ENCODE measurements around the gene PIP5K1B.

PIP5K1B gene

DNA sequence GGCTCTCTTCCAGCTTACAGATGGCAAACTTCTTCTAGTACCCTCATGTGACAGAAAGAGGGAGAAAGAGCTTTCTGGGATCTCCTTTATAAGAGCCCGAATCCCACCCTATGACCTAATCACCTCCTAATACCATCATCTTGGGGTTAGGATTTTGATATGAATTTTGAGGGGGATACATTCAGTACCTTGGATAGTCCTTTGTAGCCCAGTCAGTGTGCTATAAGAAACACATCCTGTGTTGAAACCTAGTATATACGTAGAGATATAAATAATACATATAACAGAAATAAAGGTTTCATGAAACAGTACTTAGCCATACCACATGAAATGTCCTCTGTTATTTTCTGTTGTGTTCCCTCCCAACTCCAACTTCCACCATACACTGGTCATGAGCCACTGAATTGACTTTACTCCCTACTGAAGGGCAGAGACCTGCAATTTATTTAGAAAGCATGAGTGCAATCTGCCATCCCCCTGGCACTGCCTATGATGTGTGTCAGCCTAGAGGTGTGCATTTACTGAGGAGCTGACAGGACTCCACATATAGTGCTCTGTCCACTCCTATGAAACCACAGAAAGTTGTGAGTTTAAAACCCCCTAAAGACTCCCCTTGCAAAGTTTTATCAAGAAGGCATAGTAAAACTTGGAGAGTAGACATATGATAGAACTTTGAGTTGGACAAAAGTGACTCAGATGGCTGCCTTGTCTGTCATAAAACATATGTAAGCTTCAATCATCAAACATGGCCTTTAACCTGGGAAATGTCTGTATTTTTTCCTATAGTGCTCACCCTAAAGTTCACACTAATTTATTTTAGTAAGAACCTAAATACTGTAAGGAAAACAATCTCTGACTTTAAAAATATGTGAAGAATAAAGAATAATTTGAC lies 12.8 kb downstream of the PIP5K1B start:
- Histone ChIP-seq H3K4me3 (ENCODE audit: low read length, poor library complexity, severe bottlenecking) (no peak overlapping the region), H4K20me1 (ENCODE audit: insufficient read depth, low read length, poor library complexity, severe bottlenecking) (no peaks in the 10 kb centered on the region), H3K4me2 (ENCODE audit: low read depth, low read length, poor library complexity, severe bottlenecking) (no peak overlapping the region), H3K9me3 (ENCODE audit: insufficient read depth, low read depth, low read length) (no peaks in the 10 kb centered on the region), H3F3A (ENCODE audit: low read depth) (0 out of 2 replicates have a peak, but pooled peaks cover 2% of the 10 kb centered on the region), H3K27me3 (ENCODE audit: insufficient read depth, low read length, poor library complexity, severe bottlenecking) (no peaks in the 10 kb centered on the region), H3K79me2 (ENCODE audit: insufficient read depth, low read length) (no peaks in the 10 kb centered on the region), H3K9me2 (replicated peaks; ENCODE audit: low read depth, low read length) (no peaks in the 10 kb centered on the region), H2AFZ (ENCODE audit: low read length) (no peak overlapping the region), H3K4me1 (ENCODE audit: insufficient read depth, low read length, poor library complexity, severe bottlenecking) (peaks cover 12% of the 10 kb centered on the region), H3K36me3 (ENCODE audit: insufficient read depth, low read length) (no peaks in the 10 kb centered on the region), H3K9ac (ENCODE audit: low read depth, low read length, poor library complexity, severe bottlenecking) (no peak overlapping the region)
- TF ChIP-seq, protein P1, sequence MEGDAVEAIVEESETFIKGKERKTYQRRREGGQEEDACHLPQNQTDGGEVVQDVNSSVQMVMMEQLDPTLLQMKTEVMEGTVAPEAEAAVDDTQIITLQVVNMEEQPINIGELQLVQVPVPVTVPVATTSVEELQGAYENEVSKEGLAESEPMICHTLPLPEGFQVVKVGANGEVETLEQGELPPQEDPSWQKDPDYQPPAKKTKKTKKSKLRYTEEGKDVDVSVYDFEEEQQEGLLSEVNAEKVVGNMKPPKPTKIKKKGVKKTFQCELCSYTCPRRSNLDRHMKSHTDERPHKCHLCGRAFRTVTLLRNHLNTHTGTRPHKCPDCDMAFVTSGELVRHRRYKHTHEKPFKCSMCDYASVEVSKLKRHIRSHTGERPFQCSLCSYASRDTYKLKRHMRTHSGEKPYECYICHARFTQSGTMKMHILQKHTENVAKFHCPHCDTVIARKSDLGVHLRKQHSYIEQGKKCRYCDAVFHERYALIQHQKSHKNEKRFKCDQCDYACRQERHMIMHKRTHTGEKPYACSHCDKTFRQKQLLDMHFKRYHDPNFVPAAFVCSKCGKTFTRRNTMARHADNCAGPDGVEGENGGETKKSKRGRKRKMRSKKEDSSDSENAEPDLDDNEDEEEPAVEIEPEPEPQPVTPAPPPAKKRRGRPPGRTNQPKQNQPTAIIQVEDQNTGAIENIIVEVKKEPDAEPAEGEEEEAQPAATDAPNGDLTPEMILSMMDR (conservative IDR thresholded peaks at IDR 0.05; ENCODE audit: low read length), result no peak
- no peak for TF ChIP-seq EZH2phosphoT487 (IDR thresholded peaks at IDR 0.05; ENCODE audit: borderline replicate concordance)

DNA sequence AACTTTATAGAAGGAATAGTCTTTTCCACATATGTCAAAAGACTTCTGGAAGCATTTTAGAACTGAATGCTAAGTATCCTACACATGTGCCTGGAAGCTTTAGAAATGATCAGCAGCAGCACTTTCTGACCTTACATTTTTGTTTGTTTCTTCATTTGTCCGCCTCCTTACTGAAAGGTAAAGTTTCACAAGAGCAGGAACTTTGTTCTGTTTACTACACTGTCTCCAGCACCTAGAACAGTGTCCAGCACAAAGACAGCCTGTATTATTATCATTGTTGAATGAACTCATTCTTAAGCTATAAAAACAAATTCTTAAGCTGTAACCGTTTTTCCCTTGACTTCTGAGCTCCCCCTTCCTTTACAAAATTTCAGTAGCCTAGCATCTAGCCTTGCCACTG lies 14.8 kb downstream of the PIP5K1B start:
- no peaks in the 10 kb centered on the region for H3K79me2 ChIP-seq (ENCODE audit: insufficient read depth, low read length)
- no peak overlapping the region for H3K4me3 ChIP-seq (ENCODE audit: low read length, poor library complexity, severe bottlenecking)
- no peak overlapping the region for H3K9ac ChIP-seq (ENCODE audit: low read depth, low read length, poor library complexity, severe bottlenecking)
- no peaks in the 10 kb centered on the region for H3K9me2 ChIP-seq (replicated peaks; ENCODE audit: low read depth, low read length)
- H3K4me2 ChIP-seq (ENCODE audit: low read depth, low read length, poor library complexity, severe bottlenecking), result no peak overlapping the region
- peaks cover 8% of the 10 kb centered on the region for H3K4me1 ChIP-seq (ENCODE audit: insufficient read depth, low read length, poor library complexity, severe bottlenecking)
- no peak overlapping the region for H2AFZ ChIP-seq (ENCODE audit: low read length)
- H4K20me1 ChIP-seq (ENCODE audit: insufficient read depth, low read length, poor library complexity, severe bottlenecking), result no peaks in the 10 kb centered on the region
- H3F3A ChIP-seq (ENCODE audit: low read depth), result 0 out of 2 replicates have a peak, but pooled peaks cover 2% of the 10 kb centered on the region
- H3K36me3 ChIP-seq (ENCODE audit: insufficient read depth, low read length), result no peaks in the 10 kb centered on the region
- 0 out of 2 replicates have a peak, but pooled peaks cover 2% of the 10 kb centered on the region for H3K9me3 ChIP-seq (ENCODE audit: insufficient read depth, low read depth, low read length)
- no peaks in the 10 kb centered on the region for H3K27me3 ChIP-seq (ENCODE audit: insufficient read depth, low read length, poor library complexity, severe bottlenecking)
- TF ChIP-seq, protein P1 (conservative IDR thresholded peaks at IDR 0.05; ENCODE audit: low read length), result no peak
- TF ChIP-seq EZH2phosphoT487 (IDR thresholded peaks at IDR 0.05; ENCODE audit: borderline replicate concordance), result no peak

DNA sequence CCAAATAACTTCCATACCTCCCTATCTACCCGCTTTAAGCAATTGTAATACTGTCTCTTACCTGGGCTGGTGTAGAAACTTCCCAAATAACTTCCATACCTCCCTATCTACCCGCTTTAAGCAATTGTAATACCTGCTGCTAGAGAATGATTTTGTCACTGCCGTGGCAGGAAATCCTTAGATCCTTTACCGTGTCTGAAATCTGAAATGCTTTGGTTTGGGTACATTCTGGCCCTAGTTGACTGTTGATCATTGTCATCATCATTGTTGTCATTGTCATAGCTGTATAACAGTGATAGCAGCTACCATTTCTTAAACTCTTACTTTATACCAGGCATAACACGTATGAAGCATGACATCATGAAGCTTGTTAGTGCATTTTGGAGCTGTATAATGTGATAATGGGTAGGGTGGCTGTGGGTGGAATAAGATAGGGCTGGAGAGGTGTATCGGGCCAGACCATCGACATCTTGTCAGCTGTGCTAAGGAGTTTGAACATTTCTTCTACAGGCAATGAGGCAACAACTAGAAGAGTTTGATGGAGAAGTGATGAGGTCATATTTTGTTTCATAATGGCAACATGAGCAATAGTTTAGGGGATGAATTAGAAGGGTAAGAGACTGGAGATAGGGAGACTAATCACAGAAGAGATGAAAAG lies 15.7 kb downstream of the PIP5K1B start:
- no peaks in the 10 kb centered on the region for H3K36me3 ChIP-seq (ENCODE audit: insufficient read depth, low read length)
- H3K27me3 ChIP-seq (ENCODE audit: insufficient read depth, low read length, poor library complexity, severe bottlenecking), result no peaks in the 10 kb centered on the region
- no peak overlapping the region for H3K4me2 ChIP-seq (ENCODE audit: low read depth, low read length, poor library complexity, severe bottlenecking)
- H3K9ac ChIP-seq (ENCODE audit: low read depth, low read length, poor library complexity, severe bottlenecking), result no peak overlapping the region
- H3K4me1 ChIP-seq (ENCODE audit: insufficient read depth, low read length, poor library complexity, severe bottlenecking), result peaks cover 4% of the 10 kb centered on the region
- no peaks in the 10 kb centered on the region for H3K79me2 ChIP-seq (ENCODE audit: insufficient read depth, low read length)
- no peak overlapping the region for H2AFZ ChIP-seq (ENCODE audit: low read length)
- H3K4me3 ChIP-seq (ENCODE audit: low read length, poor library complexity, severe bottlenecking), result no peak overlapping the region
- H3K9me2 ChIP-seq (replicated peaks; ENCODE audit: low read depth, low read length), result no peaks in the 10 kb centered on the region
- H3K9me3 ChIP-seq (ENCODE audit: insufficient read depth, low read depth, low read length), result 0 out of 2 replicates have a peak, but pooled peaks cover 2% of the 10 kb centered on the region
- no peak for TF ChIP-seq EZH2phosphoT487 (IDR thresholded peaks at IDR 0.05; ENCODE audit: borderline replicate concordance)
- TF ChIP-seq, protein P1 (conservative IDR thresholded peaks at IDR 0.05; ENCODE audit: low read length), result no peak
- no peaks in the 10 kb centered on the region for H4K20me1 ChIP-seq (ENCODE audit: insufficient read depth, low read length, poor library complexity, severe bottlenecking)
- 0 out of 2 replicates have a peak, but pooled peaks cover 2% of the 10 kb centered on the region for H3F3A ChIP-seq (ENCODE audit: low read depth)

Measured in Loucy (cell line).